IPS-NIHi7 (cell line): ENCODE data around the gene PTPRM.
A peak's percentile ranks its signal among the peaks of the same experiment; 100 is the strongest.

Source experiments
- DNase-seq: peaks from one replicate; pipeline ENCODE4 v3.0.0; 2012; ENCODE audit warnings: mixed read lengths; ENCODE audit errors: extremely low spot score

PTPRM gene

GRCh38 chr18:7755753-7756475 is 188.8 kb downstream of the PTPRM start:
- DNase-seq: no peak

- DNase-seq: no peak
These were observed 190.1 kb downstream of the PTPRM start for GRCh38 chr18:7757175-7757574.

- no peak for DNase-seq
These were observed 191.6 kb downstream of the PTPRM start for GRCh38 chr18:7758764-7759163.

GRCh38 chr18:7760967-7761948 is 194.1 kb downstream of the PTPRM start:
- DNase-seq: no peak

DNA sequence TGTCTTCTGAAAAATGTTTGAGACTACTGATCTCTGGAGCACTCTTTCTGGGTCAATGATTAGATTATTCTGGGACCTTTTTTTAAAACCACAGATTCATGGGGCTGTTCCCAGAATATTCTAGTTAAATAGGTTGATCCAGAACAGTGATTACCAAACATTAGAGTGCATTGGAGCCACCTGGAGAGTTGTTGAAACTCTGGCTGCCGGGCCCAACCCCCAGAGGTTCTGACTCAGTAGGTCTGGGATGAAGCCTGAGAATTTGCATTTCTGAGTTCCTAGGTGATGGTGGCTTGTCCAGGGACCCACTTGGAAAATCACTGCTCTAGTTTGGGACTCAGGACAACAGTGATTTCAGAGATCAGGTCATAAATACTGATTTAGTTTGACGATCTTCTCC is 197.3 kb downstream of the PTPRM start:
- no peak for DNase-seq

GRCh38 chr18:7766346-7766745 is 199.2 kb downstream of the PTPRM start:
- DNase-seq: no peak

- DNase-seq: no peak
These were observed 199.7 kb downstream of the PTPRM start for GRCh38 chr18:7766817-7767216.

GRCh38 chr18:7770908-7771307 is 203.8 kb downstream of the PTPRM start:
- DNase-seq: no peak

- no peak for DNase-seq
These were observed 205.4 kb downstream of the PTPRM start for GRCh38 chr18:7772510-7772888.

- DNase-seq: no peak
These were observed 205.8 kb downstream of the PTPRM start for GRCh38 chr18:7772951-7773350.

DNA sequence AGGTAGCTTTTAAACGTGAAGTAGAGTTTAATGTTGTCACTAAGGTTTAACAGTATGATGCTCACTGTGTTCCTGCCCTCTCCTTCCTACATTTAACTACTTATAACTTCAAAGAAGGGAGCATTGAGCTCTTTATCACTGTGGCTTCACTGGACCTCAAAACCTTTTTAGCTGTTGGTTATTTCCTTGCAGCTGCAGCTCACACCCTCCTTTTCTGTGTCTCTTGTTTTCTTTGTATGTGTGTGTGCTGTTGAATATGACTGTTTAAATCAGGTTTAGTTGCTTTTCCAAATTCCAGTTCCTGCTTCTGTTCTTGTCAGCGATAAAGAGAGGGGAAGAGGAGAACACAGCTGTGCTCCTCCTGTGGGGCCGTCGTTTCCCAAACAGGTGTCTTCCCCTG is 208.0 kb downstream of the PTPRM start:
- no peak for DNase-seq

GRCh38 chr18:7775843-7776242 is 208.7 kb downstream of the PTPRM start:
- DNase-seq: no peak

- DNase-seq: no peak
These were observed 211.1 kb downstream of the PTPRM start for GRCh38 chr18:7778181-7778580.

DNA sequence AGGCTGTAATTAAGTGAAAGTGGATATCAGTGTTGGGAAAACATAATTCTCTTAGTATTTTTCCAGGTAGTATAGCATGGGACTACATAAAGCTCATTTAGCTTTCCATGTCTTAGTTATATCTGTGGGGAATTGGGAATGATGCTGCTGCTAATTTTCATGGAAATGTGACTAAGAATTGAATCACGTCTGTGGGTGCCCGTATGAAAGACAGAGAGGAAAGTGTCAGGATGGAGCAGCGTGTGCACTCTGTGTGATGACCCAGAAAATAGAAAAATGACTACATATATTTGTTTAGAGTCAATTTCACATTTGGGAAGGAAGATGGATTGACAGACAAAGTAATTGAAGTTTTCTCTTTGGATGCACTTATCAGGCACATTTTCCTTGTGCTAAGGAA is 212.1 kb downstream of the PTPRM start:
- no peak for DNase-seq

- DNase-seq: peak; percentile 26
These were observed 217.1 kb downstream of the PTPRM start for GRCh38 chr18:7784171-7784570.

- no peak for DNase-seq
These were observed 219.5 kb downstream of the PTPRM start for GRCh38 chr18:7786569-7786968.

DNA sequence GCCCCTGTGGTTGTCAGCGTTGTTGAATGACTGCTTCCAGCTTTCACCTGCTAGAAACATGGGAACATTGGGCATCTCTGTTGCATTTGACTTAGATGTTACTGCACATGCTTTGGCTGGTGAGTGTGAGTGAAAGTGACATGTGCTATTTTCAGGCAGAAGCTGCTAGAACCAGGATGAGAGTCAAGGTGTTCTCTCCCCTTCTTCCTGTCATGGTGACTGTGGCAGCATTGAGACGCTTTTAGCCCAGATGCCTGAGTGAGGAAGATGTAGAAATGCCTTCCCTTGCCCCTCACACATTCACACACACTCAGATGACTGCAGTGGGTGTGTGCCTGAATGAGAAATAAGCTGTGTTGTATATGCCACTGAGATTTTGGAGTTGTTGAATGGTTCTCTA is 220.2 kb downstream of the PTPRM start:
- no peak for DNase-seq

GRCh38 chr18:7789856-7790552 is 222.9 kb downstream of the PTPRM start:
- DNase-seq: peak; percentile 77

DNA sequence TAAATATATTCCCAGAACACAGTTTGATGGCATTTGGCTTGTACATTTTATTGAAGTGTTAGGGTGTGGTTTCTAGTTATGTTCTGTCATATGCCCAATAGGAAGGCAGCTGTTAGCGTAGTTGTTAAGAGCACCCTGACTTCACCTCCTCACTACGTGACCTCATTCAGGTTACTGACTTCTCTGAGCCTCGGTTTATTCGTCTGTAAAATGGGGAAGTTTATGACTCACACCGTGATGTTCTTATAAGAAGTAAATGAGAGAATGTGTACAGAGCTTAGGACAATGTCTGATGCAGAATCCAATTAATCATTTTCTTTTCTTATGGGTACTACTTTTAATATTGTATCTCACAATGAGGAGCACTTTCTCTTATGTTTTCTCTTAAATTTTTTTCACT is 226.0 kb downstream of the PTPRM start:
- DNase-seq: no peak

DNA sequence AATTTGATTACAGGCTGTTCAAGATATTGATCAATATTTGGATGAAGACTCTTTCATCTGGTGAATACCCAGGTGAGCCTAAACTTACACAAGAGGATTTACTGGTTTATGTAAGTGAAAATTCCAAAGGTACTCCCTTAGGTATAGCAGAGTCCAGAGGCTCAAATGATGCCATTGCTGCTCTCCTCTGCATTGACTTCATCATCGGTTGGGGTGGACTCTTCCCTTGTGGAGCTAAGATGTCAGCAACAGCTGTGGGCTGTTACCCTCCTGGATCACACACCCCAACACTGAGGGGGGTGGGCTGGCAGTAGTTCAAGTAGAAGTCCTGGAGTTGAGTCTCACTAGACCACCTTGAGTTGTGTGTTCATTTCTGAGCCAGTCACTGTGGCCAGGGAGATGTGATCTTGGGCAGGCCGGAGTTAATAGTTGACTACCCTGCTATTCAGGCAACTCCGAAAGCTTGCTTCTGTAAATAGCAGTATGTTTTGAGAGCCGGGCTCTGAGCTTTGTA is 236.9 kb downstream of the PTPRM start:
- no peak for DNase-seq

DNA sequence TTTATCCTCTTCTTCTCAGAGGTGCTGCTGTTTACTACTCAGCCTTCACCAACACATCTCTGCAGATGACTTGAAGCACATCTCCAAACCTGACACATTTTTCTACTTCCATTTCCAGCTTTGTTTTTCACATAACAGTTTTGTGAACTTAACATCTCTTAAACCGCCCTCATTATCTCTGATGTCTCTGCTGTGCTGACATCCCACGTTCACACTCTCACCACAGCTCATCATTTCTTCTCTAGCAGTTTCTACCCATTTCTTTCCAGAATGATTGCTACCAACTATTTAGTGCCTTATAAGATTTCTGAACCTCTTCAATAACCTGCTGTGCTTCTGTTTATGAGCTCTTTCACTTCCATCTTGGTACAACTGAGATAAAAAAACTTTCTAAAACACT is 238.0 kb downstream of the PTPRM start:
- DNase-seq: no peak

- DNase-seq: no peak
These were observed 238.8 kb downstream of the PTPRM start for GRCh38 chr18:7805880-7806279.
